HFF-Myc (cell line): ENCODE data around the gene KIAA0930.

Experiments used
- DNase-seq: peaks from one replicate; pipeline ENCODE4 v3.0.0-alpha.2; 2011; ENCODE audit warnings: low read depth; ENCODE audit errors: extremely low read depth
- H3K4me3 ChIP-seq: replicated peaks from 2 replicates; pipeline ENCODE4 v1.5.1; 2011; ENCODE audit warnings: low read depth, mild to moderate bottlenecking, control low read depth, low read length
- CTCF ChIP-seq: IDR thresholded peaks from 2 replicates; pipeline ENCODE4 v1.5.1; 2012; ENCODE audit warnings: mild to moderate bottlenecking, low read depth, low read length, control low read depth; ENCODE audit errors: missing control alignments

The KIAA0930 gene

GRCh38 chr22:45223304-45224117 is 17.2 kb downstream of the KIAA0930 start:
- TF ChIP-seq CTCF = no peak
- DNase-seq = no peak
- no peak overlapping the region for H3K4me3 ChIP-seq

- no peak overlapping the region for H3K4me3 ChIP-seq
- no peak for TF ChIP-seq CTCF
These were observed 19.5 kb downstream of the KIAA0930 start for GRCh38 chr22:45221201-45221600.

GRCh38 chr22:45218976-45219375 is 21.7 kb downstream of the KIAA0930 start:
- no peak for DNase-seq
- H3K4me3 ChIP-seq = no peak overlapping the region
- TF ChIP-seq CTCF = no peak

More at GRCh38 chr22:45221201-45221600, 19.5 kb downstream of the KIAA0930 start:
- DNase-seq = no peak

- no peak overlapping the region for H3K4me3 ChIP-seq
- no peak for DNase-seq
- no peak for TF ChIP-seq CTCF
These were observed 22.9 kb downstream of the KIAA0930 start for GRCh38 chr22:45217806-45218205.

- no peak for TF ChIP-seq CTCF
- no peak overlapping the region for H3K4me3 ChIP-seq
- no peak for DNase-seq
These were observed 23.3 kb downstream of the KIAA0930 start for GRCh38 chr22:45217345-45217744.

- no peak for DNase-seq
- H3K4me3 ChIP-seq = no peak overlapping the region
- TF ChIP-seq CTCF = no peak
These were observed 24.3 kb downstream of the KIAA0930 start for GRCh38 chr22:45216133-45217003.
